H9 (cell line): ENCODE results near the gene HHATL. TPM values are rescaled to one million over a fixed set of nuclear protein-coding genes. Genes with fewer than 3 reads are reported as not detected.

Experiments
- DNase-seq: peaks from one replicate; pipeline ENCODE4 v3.0.0-alpha.2; 2017
- H2AFZ ChIP-seq: one replicate; pipeline ENCODE4 v1.6.1; 2013; ENCODE audit warnings: mild to moderate bottlenecking, low read length, control low read depth, moderate library complexity
- H2AK5ac ChIP-seq: 2 replicates; pipeline ENCODE4 v1.6.1; 2013; ENCODE audit warnings: low read length, control low read depth, mixed read lengths; ENCODE audit not compliant: insufficient read length
- H2BK120ac ChIP-seq: one replicate; pipeline ENCODE4 v1.6.1; 2013; ENCODE audit warnings: low read depth, mild to moderate bottlenecking, low read length, control low read depth, inconsistent platforms; ENCODE audit not compliant: poor library complexity, severe bottlenecking
- H2BK12ac ChIP-seq: 2 replicates; pipeline ENCODE4 v1.6.1; 2013; ENCODE audit warnings: low read length, control low read depth, mixed read lengths, low read depth; ENCODE audit not compliant: insufficient read length
- H2BK15ac ChIP-seq: 2 replicates; pipeline ENCODE4 v1.6.1; 2013; ENCODE audit warnings: low read depth, low read length, control low read depth
- H2BK20ac ChIP-seq: one replicate; pipeline ENCODE4 v1.6.1; 2013; ENCODE audit warnings: low read depth, mild to moderate bottlenecking, low read length, control low read depth, inconsistent platforms; ENCODE audit not compliant: poor library complexity, severe bottlenecking
- H2BK5ac ChIP-seq: 2 replicates; pipeline ENCODE4 v1.6.1; 2013; ENCODE audit warnings: low read length, control low read depth, mixed read lengths; ENCODE audit not compliant: insufficient read length
- H3K14ac ChIP-seq: 2 replicates; pipeline ENCODE4 v1.6.1; 2013; ENCODE audit warnings: low read length, control low read depth; ENCODE audit not compliant: insufficient read depth
- H3K18ac ChIP-seq: 2 replicates; pipeline ENCODE4 v1.6.1; 2013; ENCODE audit warnings: low read depth, mild to moderate bottlenecking, mixed read lengths, low read length, control low read depth; ENCODE audit not compliant: insufficient read length
- H3K23ac ChIP-seq: 2 replicates; pipeline ENCODE4 v1.6.1; 2013; ENCODE audit warnings: low read length, control low read depth, mixed read lengths, low read depth; ENCODE audit not compliant: insufficient read length
- H3K23me2 ChIP-seq: 2 replicates; pipeline ENCODE4 v1.6.1; 2013; ENCODE audit warnings: low read depth, mild to moderate bottlenecking, mixed read lengths, low read length, control low read depth; ENCODE audit not compliant: insufficient read length, poor library complexity, severe bottlenecking
- H3K27ac ChIP-seq: 2 replicates; pipeline ENCODE4 v1.5.1; 2013; ENCODE audit warnings: low read length, control low read depth, mixed read lengths, low read depth; ENCODE audit not compliant: insufficient read length
- H3K27me3 ChIP-seq: 2 replicates; pipeline ENCODE4 v1.6.1; 2013; ENCODE audit warnings: low read length, control low read depth, inconsistent platforms; ENCODE audit not compliant: insufficient read depth
- H3K4ac ChIP-seq: 2 replicates; pipeline ENCODE4 v1.6.1; 2013; ENCODE audit warnings: low read depth, mild to moderate bottlenecking, control low read depth, inconsistent platforms, low read length, moderate library complexity
- H3K4me1 ChIP-seq: 2 replicates; pipeline ENCODE4 v1.6.1; 2013; ENCODE audit warnings: low read length, control low read depth, inconsistent platforms; ENCODE audit not compliant: insufficient read depth
- H3K4me2 ChIP-seq: 2 replicates; pipeline ENCODE4 v1.6.1; 2013; ENCODE audit warnings: low read length, control low read depth, mixed read lengths; ENCODE audit not compliant: insufficient read length, insufficient read depth
- H3K56ac ChIP-seq: 2 replicates; pipeline ENCODE4 v1.6.1; 2013; ENCODE audit warnings: low read depth, mild to moderate bottlenecking, mixed read lengths, low read length, control low read depth; ENCODE audit not compliant: insufficient read length
- H3K79me1 ChIP-seq: 2 replicates; pipeline ENCODE4 v1.6.1; 2013; ENCODE audit warnings: low read depth, mild to moderate bottlenecking, moderate library complexity, low read length, control low read depth, inconsistent platforms; ENCODE audit not compliant: insufficient read depth, poor library complexity, severe bottlenecking
- H3K79me2 ChIP-seq: 2 replicates; pipeline ENCODE4 v1.6.1; 2013; ENCODE audit warnings: low read length, control low read depth, inconsistent platforms; ENCODE audit not compliant: insufficient read depth
- H3K9ac ChIP-seq: 2 replicates; pipeline ENCODE4 v1.6.1; 2013; ENCODE audit warnings: low read length, control low read depth, mixed read lengths; ENCODE audit not compliant: insufficient read length; ENCODE audit errors: extremely low read depth
- H3K9me3 ChIP-seq: one replicate; pipeline ENCODE4 v1.6.1; 2013; ENCODE audit warnings: low read depth, low read length, inconsistent platforms; ENCODE audit not compliant: control insufficient read depth
- H3T11ph ChIP-seq: one replicate; pipeline ENCODE4 v1.6.1; 2013; ENCODE audit warnings: mild to moderate bottlenecking, low read length, control low read depth, inconsistent platforms
- H4K20me1 ChIP-seq: one replicate; pipeline ENCODE4 v1.6.1; 2013; ENCODE audit not compliant: control insufficient read depth, insufficient read length, insufficient read depth
- H4K5ac ChIP-seq: 2 replicates; pipeline ENCODE4 v1.6.1; 2013; ENCODE audit warnings: low read depth, mild to moderate bottlenecking, mixed read lengths, low read length, control low read depth; ENCODE audit not compliant: insufficient read length
- H4K8ac ChIP-seq: replicated peaks from 2 replicates; pipeline ENCODE4 v1.6.1; 2013; ENCODE audit warnings: low read length, control low read depth, mixed read lengths, low read depth; ENCODE audit not compliant: insufficient read length
- H4K91ac ChIP-seq: 2 replicates; pipeline ENCODE4 v1.6.1; 2013; ENCODE audit warnings: low read depth, mild to moderate bottlenecking, moderate library complexity, mixed read lengths, low read length, control low read depth; ENCODE audit not compliant: insufficient read length
- H3K27ac Mint-ChIP-seq, 3 experiments: 2 replicates in 2 of 3; 3 replicates in 1 of 3; pipeline ENCODE4 v1.8.0; 2020 to 2021; ENCODE audit warnings: mixed read lengths in 3 of 3, mild to moderate bottlenecking in 1 of 3, moderate library complexity in 1 of 3
- H3K27me3 Mint-ChIP-seq: 2 replicates; pipeline ENCODE4 v1.8.0; 2021; ENCODE audit warnings: low read depth, mild to moderate bottlenecking, moderate library complexity, mixed read lengths
- H3K36me3 Mint-ChIP-seq, 3 experiments: 2 replicates in 2 of 3; 3 replicates in 1 of 3; pipeline ENCODE4 v1.8.0; 2020 to 2021; ENCODE audit warnings: low read depth in 3 of 3, mixed read lengths in 3 of 3; ENCODE audit not compliant: insufficient read depth in 1 of 3
- H3K4me1 Mint-ChIP-seq, 2 experiments: 2 replicates each; pipeline ENCODE4 v1.8.0; 2020; ENCODE audit warnings: mixed read lengths in 2 of 2
- H3K4me3 Mint-ChIP-seq, 2 experiments: 2 replicates in 1 of 2; 3 replicates in 1 of 2; pipeline ENCODE4 v1.8.0; 2020 to 2021; ENCODE audit warnings: mild to moderate bottlenecking in 2 of 2, mixed read lengths in 2 of 2, moderate library complexity in 1 of 2
- H3K9me3 Mint-ChIP-seq, 2 experiments: 2 replicates in 1 of 2; 3 replicates in 1 of 2; pipeline ENCODE4 v1.8.0; 2020; ENCODE audit warnings: mild to moderate bottlenecking in 2 of 2, mixed read lengths in 2 of 2, moderate library complexity in 1 of 2
- CTCF ChIP-seq: fragments of 200-600 bp; sonication (generic); conservative IDR thresholded peaks from 3 replicates; pipeline ENCODE4 v1.8.0; 2021; ENCODE audit warnings: antibody characterized with exemption, mild to moderate bottlenecking
- WGBS: extraction: QIAGEN DNeasy Blood & Tissue Kit; methylation state at CpG from one replicate; pipeline ENCODE4 v1.1.7; 2013; ENCODE audit warnings: missing lambda C conversion rate, low lambda C conversion rate, mixed read lengths; ENCODE audit not compliant: insufficient read length; ENCODE audit errors: extremely low coverage; 5-methylcytosine and 5-hydroxymethylcytosine counted together
- total RNA-seq: library from RNA; stranded (reverse); gene quantifications from 2 replicates; pipeline ENCODE4 v1.2.1, GENCODE V29; 2021

HHATL gene
- total RNA-seq, 1 experiment from 2014 or later, result 0.46 TPM

- DNase-seq, result no peak
- WGBS, result no CpG with 5 or more reads among the region's 12 CpGs
- Histone ChIP-seq H3K23me2 (no peaks in the 10 kb centered on the region), H3K79me1 (no peaks in the 10 kb centered on the region), H4K5ac (no peak overlapping the region), H2BK15ac (no peak overlapping the region), H2BK20ac (no peak overlapping the region), H2BK120ac (no peak overlapping the region), H3K56ac (no peak overlapping the region), H2BK5ac (no peak overlapping the region), H3K18ac (no peak overlapping the region), H4K91ac (no peak overlapping the region), H3T11ph (no peak overlapping the region), H2AFZ (no peak overlapping the region), H3K23ac (no peak overlapping the region), H2BK12ac (no peak overlapping the region), H3K14ac (no peak overlapping the region), H4K8ac (no peak overlapping the region), H3K27ac (no peak overlapping the region), H3K79me2 (no peaks in the 10 kb centered on the region), H3K4me2 (no peak overlapping the region), H3K4ac (no peak overlapping the region), H2AK5ac (no peak overlapping the region), H3K9me3 (no peaks in the 10 kb centered on the region), H3K27me3 (no peaks in the 10 kb centered on the region), H4K20me1 (no peaks in the 10 kb centered on the region), H3K9ac (no peak overlapping the region), H3K4me1 (no peaks in the 10 kb centered on the region)
- H3K9me3 Mint-ChIP-seq, result no peaks in the 10 kb centered on the region
- no peak for TF ChIP-seq CTCF
- no peak overlapping the region for H3K4me3 Mint-ChIP-seq
- peaks cover 2 to 19% (median 8%) of the 10 kb centered on the region in 3 experiments; a peak in 6 of 7 replicates for H3K36me3 Mint-ChIP-seq
- H3K4me1 Mint-ChIP-seq, result peaks cover 8 to 15% of the 10 kb centered on the region in 2 experiments
- H3K27ac Mint-ChIP-seq, result no peak overlapping the region
- H3K27me3 Mint-ChIP-seq, result no peaks in the 10 kb centered on the region
Observed at GRCh38 chr3:42662813-42663535, 39.6 kb downstream of the HHATL start.
